HL-60 (cell line): Measurements from ENCODE around the gene VAV2.

Source experiments
- CTCF ChIP-seq: IDR thresholded peaks from one replicate; pipeline ENCODE4 v1.5.1; 2011; ENCODE audit warnings: low read length, control low read depth, inconsistent platforms; ENCODE audit not compliant: insufficient read depth
- POLR2AphosphoS5 ChIP-seq: IDR thresholded peaks from 2 replicates; pipeline ENCODE4 v1.6.1; 2012; ENCODE audit warnings: low read depth
- REST ChIP-seq: IDR thresholded peaks from 2 replicates; pipeline ENCODE4 v1.6.1; 2012; ENCODE audit warnings: low read depth; ENCODE audit not compliant: insufficient replicate concordance
- SPI1 ChIP-seq: IDR thresholded peaks from 2 replicates; pipeline ENCODE4 v1.6.1; 2012; ENCODE audit warnings: low read depth, mild to moderate bottlenecking, borderline replicate concordance

GRCh38 chr9:133953621-133953975 is 38.5 kb downstream of the VAV2 start:
- TF ChIP-seq CTCF (no peak), REST (no peak), POLR2AphosphoS5 (no peak), SPI1 (no peak)
